ENCODE data around the gene NT5C1A. TPM values are rescaled to one million over a fixed set of nuclear protein-coding genes. Genes with fewer than 3 reads are reported as not detected.

NT5C1A gene
- total RNA-seq, 1 experiment from 2014 or later, result not detected

- Mint-ChIP-seq H3K9me3 (peaks cover 6 to 26% of the 10 kb centered on the region in 2 experiments; a peak in 4 of 5 replicates), H3K4me3 (peak overlapping the region in 1 of 2 experiments; percentile 41; a peak in 1 of 5 replicates), H3K4me1 (peaks cover 16 to 22% of the 10 kb centered on the region in 2 experiments), H3K27ac (peak overlapping the region in 1 of 3 experiments; percentile 50; a peak in 1 of 7 replicates), H3K27me3 (ENCODE audit: low read depth) (peaks cover 100% of the 10 kb centered on the region), H3K36me3 (ENCODE audit: insufficient read depth in 1 of 3, low read depth in 3 of 3) (no peaks in the 10 kb centered on the region)
- Histone ChIP-seq H3T11ph (ENCODE audit: low read length) (no peak overlapping the region), H2AFZ (ENCODE audit: low read length) (no peak overlapping the region), H3K9ac (ENCODE audit: extremely low read depth, insufficient read length, low read length) (no peak overlapping the region), H3K23ac (ENCODE audit: insufficient read length, low read depth, low read length) (no peak overlapping the region), H3K23me2 (ENCODE audit: insufficient read length, low read depth, low read length, poor library complexity, severe bottlenecking) (no peaks in the 10 kb centered on the region), H2BK15ac (ENCODE audit: low read depth, low read length) (no peak overlapping the region), H3K14ac (ENCODE audit: insufficient read depth, low read length) (no peak overlapping the region), H2BK20ac (ENCODE audit: low read depth, low read length, poor library complexity, severe bottlenecking) (no peak overlapping the region), H2AK5ac (ENCODE audit: insufficient read length, low read length) (no peak overlapping the region), H2BK12ac (ENCODE audit: insufficient read length, low read depth, low read length) (no peak overlapping the region), H3K56ac (ENCODE audit: insufficient read length, low read depth, low read length) (no peak overlapping the region), H4K91ac (ENCODE audit: insufficient read length, low read depth, low read length) (no peak overlapping the region), H4K5ac (ENCODE audit: insufficient read length, low read depth, low read length) (no peak overlapping the region), H3K27ac (ENCODE audit: insufficient read length, low read depth, low read length) (no peak overlapping the region), H4K20me1 (ENCODE audit: control insufficient read depth, insufficient read depth, insufficient read length) (no peaks in the 10 kb centered on the region), H3K27me3 (ENCODE audit: insufficient read depth, low read length) (peaks cover 86% of the 10 kb centered on the region), H3K4ac (ENCODE audit: low read depth, low read length) (no peak overlapping the region), H3K79me2 (ENCODE audit: insufficient read depth, low read length) (no peaks in the 10 kb centered on the region), H3K18ac (ENCODE audit: insufficient read length, low read depth, low read length) (no peak overlapping the region), H4K8ac (replicated peaks; ENCODE audit: insufficient read length, low read depth, low read length) (no peak overlapping the region), H3K4me1 (ENCODE audit: insufficient read depth, low read length) (no peaks in the 10 kb centered on the region), H3K4me2 (ENCODE audit: insufficient read depth, insufficient read length, low read length) (no peak overlapping the region), H2BK5ac (ENCODE audit: insufficient read length, low read length) (no peak overlapping the region), H3K79me1 (ENCODE audit: insufficient read depth, low read depth, low read length, poor library complexity, severe bottlenecking) (no peaks in the 10 kb centered on the region), H3K9me3 (ENCODE audit: control insufficient read depth, low read depth, low read length) (no peaks in the 10 kb centered on the region), H2BK120ac (ENCODE audit: low read depth, low read length, poor library complexity, severe bottlenecking) (no peak overlapping the region)
- DNase-seq, result no peak
- TF ChIP-seq CTCF (conservative IDR thresholded peaks at IDR 0.05), result peak; percentile 29; the same call in 2 of the 3 replicates
- WGBS (ENCODE audit: extremely low coverage, insufficient read length, low lambda C conversion rate), result no CpG with 5 or more reads among the region's 12 CpGs
These were observed 39.4 kb upstream of the NT5C1A start for GRCh38 chr1:39711104-39711965.
